Retinal pigment epithelial cell (primary cell): ENCODE results near the gene SUN3.
A peak's percentile ranks its signal among the peaks of the same experiment; 100 is the strongest.

Source experiments
- DNase-seq: peaks from one replicate; pipeline ENCODE4 v3.0.0-alpha.2; 2010; ENCODE audit warnings: low read depth
- H3K4me3 ChIP-seq: 2 replicates; pipeline ENCODE4 v1.5.1; 2011; ENCODE audit warnings: mild to moderate bottlenecking, low read length, control low read depth, moderate library complexity
- TF ChIP-seq, protein P1 (sequence below): conservative IDR thresholded peaks from 2 replicates; pipeline ENCODE4 v1.5.1; 2011; ENCODE audit warnings: low read depth, low read length, control low read depth, inconsistent platforms

The SUN3 gene

DNA sequence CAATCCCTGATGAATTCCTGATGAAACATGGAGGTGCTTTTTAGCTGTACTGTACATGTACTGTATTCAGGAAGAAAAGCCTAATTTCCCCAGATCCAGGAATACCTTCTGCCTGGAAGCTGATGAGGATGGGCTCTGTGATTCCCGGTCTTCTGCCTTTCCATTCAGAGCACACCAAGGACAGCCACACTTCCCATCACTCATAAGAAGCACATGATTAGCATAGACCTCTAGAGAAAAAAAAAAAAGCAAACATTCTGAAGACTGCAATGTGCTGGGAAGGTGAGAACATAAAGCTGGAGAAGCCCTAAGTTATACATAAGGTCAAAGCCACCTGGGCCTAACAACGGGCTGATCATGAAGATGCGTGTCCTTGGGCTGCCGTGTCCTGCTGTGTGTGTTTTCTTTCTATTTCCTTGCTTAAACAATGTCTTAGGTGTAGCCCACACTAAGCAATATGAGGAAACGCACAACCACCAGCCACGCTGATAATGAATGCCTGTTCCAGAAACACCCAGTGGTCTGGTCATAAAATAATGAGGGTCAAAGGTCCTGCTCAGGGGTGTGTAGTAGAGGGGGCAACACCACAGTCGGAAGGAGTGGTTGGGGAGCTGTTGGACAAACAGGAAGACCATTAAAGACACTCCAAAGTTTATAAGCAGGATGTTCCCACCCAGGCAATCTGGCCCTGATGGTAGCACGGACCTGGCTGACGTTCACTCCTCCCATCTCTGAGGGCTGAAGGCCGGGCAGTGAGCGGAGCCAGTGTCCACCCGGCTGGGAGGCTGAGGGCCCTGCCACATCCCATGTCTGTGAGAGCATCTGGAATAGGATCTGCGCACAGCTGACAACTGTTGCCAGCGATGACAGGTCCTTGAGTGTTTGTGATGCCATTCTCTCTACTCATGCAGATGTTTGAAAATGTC, 88.6 kb downstream of the SUN3 start:
- H3K4me3 ChIP-seq = no peak overlapping the region
- TF ChIP-seq, protein P1, sequence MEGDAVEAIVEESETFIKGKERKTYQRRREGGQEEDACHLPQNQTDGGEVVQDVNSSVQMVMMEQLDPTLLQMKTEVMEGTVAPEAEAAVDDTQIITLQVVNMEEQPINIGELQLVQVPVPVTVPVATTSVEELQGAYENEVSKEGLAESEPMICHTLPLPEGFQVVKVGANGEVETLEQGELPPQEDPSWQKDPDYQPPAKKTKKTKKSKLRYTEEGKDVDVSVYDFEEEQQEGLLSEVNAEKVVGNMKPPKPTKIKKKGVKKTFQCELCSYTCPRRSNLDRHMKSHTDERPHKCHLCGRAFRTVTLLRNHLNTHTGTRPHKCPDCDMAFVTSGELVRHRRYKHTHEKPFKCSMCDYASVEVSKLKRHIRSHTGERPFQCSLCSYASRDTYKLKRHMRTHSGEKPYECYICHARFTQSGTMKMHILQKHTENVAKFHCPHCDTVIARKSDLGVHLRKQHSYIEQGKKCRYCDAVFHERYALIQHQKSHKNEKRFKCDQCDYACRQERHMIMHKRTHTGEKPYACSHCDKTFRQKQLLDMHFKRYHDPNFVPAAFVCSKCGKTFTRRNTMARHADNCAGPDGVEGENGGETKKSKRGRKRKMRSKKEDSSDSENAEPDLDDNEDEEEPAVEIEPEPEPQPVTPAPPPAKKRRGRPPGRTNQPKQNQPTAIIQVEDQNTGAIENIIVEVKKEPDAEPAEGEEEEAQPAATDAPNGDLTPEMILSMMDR = no peak
- DNase-seq = no peak

DNA sequence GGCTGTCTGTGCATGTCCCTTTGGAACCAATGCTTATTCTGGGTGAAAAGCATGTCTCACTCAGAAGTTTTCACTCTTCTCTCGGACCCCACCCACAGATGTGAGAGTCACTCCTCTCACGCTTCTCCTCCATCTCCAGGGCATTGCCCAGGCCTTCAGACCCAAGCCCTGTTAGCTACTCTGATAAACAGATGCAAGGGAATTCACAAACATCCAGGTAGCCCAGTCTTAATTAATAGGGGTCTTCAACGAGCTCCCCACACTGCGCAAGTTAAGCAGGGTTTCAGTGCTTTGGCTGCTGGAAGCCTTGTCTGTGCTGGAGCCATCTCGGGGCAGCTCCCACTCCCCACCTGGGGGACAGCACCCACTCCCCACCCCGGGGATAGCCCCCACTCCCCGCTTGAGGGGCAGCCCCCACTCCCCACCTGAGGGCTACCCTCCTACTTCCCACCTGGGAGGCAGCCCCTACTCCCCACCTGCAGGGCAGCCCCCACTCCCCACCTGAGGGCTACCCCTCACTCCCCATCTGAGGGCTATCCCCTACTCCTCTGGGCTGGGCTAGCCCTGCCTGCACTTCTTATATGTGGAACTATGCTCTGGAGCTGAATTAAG, 89.4 kb downstream of the SUN3 start:
- no peak overlapping the region for H3K4me3 ChIP-seq
- DNase-seq = no peak
- TF ChIP-seq, protein P1 = no peak

DNA sequence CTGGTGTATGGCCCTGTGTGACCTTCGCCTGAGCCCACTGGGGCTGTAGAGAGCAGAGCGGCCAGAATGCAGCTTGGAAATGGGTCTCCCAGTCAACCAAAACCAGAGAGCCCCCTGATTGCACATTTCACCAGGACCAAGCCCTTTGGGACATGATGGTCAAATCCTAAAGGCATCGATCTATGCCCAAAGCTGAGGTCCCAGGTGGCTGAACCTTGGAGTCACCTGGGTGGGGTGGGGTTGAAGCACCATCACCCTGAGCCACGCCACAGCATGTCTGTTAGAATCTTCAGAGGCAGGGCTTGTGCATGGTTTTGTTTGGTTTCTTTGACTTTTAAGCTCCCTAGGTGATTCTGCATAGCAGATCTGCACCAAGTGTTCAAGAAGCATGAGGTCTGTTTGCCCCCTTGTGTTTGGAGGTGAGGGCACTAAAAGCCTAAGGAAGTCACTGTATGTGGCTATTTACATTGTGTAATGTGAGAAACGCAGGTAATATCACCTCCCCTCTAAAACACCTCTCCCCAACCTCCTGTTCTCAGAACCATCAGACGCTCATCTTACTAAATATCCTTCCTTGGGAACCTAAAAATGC, 90.2 kb downstream of the SUN3 start:
- DNase-seq = no peak
- TF ChIP-seq, protein P1 = peak; percentile 31
- no peak overlapping the region for H3K4me3 ChIP-seq

DNA sequence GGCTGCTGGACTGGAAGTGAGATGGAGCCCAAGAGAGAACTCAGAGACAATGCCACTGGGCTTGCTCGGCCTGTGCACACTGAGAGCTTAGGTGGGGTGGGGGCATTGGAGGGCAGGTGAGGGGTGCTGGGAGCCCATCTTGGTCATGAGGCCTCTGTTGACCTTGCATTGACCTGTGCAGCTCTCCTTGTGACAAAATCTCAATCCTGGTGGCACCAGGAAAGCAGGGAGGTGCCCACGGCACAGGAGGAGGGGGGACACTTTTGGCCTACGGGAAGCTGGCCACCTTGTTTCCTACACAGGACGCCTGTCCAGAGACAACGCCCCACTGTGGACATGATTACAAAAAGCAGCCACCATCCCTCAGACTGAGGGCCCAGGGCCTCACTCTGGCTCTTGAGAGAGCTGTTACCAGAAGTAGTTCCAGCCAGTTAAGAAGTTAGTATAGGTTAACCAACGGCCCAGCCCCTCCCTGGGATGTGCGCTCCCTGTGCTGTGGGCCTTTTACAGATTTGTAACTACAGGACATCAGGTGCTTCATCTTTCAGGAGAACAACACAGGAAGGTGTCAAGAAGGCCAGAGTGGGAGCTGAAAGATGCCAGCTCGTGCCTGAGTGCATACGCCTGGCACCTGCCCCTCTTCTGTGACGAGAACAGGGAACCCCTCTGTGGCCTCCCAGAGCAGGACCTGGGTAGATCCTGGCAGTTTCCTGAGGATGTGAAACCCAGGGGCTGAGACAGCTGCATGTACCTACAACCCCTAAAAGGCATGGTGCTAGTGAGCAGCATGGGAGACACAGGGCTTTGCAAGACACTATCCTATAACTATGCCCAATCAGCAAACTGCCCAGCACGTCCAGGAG, 91.0 kb downstream of the SUN3 start:
- no peak overlapping the region for H3K4me3 ChIP-seq
- TF ChIP-seq, protein P1 = no peak
- DNase-seq = no peak
